Ishikawa (cell line): ENCODE results near the gene DMBT1.

Experiments
- EP300 ChIP-seq: IDR thresholded peaks from 2 replicates; pipeline ENCODE4 v1.6.1; 2012; ENCODE audit warnings: borderline replicate concordance
- FOXM1 ChIP-seq: IDR thresholded peaks from 2 replicates; pipeline ENCODE4 v1.6.1; 2012; ENCODE audit warnings: low read depth, borderline replicate concordance
- ZBTB7A ChIP-seq: IDR thresholded peaks from 2 replicates; pipeline ENCODE4 v1.6.1; 2012; ENCODE audit warnings: low read depth

- no peak for TF ChIP-seq EP300
- TF ChIP-seq ZBTB7A: no peak
- TF ChIP-seq FOXM1: no peak
Observed at GRCh38 chr10:122648599-122649428, 88.3 kb downstream of the DMBT1 start.
